CD4-positive, alpha-beta memory T cell (primary cell): ENCODE results near the gene RNASEH2B. TPM values are rescaled to one million over a fixed set of nuclear protein-coding genes. Genes with fewer than 3 reads are reported as not detected.
A peak's percentile ranks its signal among the peaks of the same experiment; 100 is the strongest.

ENCODE experiments used
- CTCF ChIA-PET: fragments of 350-600 bp; sonication (Branson Sonifier 250); formaldehyde crosslinking; loops from one replicate; lab custom pipeline; 2021; ENCODE audit warnings: inconsistent platforms; ENCODE audit not compliant: partially characterized antibody; lab: Charles Lee
- POLR2A ChIA-PET: fragments of 350-600 bp; sonication (Branson Sonifier 250); formaldehyde crosslinking; loops from one replicate; lab custom pipeline; 2021; ENCODE audit not compliant: partially characterized antibody; lab: Charles Lee
- DNase-seq, 5 donors: peaks; one replicate each; pipeline versions ENCODE4 v3.0.0 to v3.0.0-alpha.2; 2020 to 2022; ENCODE audit warnings: mixed read lengths in 1 of 5
- H3K27ac ChIP-seq: one replicate; pipeline ENCODE4 v1.7.0; 2013; ENCODE audit warnings: low read depth, low read length
- H3K27me3 ChIP-seq: 2 replicates; pipeline ENCODE4 v1.7.0; 2013; ENCODE audit warnings: mild to moderate bottlenecking, low read length, moderate library complexity; ENCODE audit not compliant: insufficient read depth
- H3K36me3 ChIP-seq: 2 replicates; pipeline ENCODE4 v1.7.0; 2013; ENCODE audit warnings: mild to moderate bottlenecking, low read length, moderate library complexity; ENCODE audit not compliant: insufficient read depth
- H3K4me1 ChIP-seq: 2 replicates; pipeline ENCODE4 v1.7.0; 2013; ENCODE audit warnings: mild to moderate bottlenecking, low read length, moderate library complexity; ENCODE audit not compliant: insufficient read depth
- H3K4me3 ChIP-seq, 2 donors: one replicate each; pipeline ENCODE4 v1.7.0; 2013; ENCODE audit warnings: low read length in 2 of 2, mild to moderate bottlenecking in 1 of 2
- H3K9me3 ChIP-seq, 2 donors: one replicate each; pipeline ENCODE4 v1.7.0; 2013; ENCODE audit warnings: low read length in 2 of 2, control low read depth in 1 of 2; ENCODE audit not compliant: control insufficient read depth in 1 of 2
- H3K27ac Mint-ChIP-seq, 7 donors: one replicate each; pipeline ENCODE4 v1.8.0; 2020 to 2021; ENCODE audit warnings: mixed read lengths in 7 of 7, mild to moderate bottlenecking in 6 of 7, inconsistent platforms in 3 of 7, moderate library complexity in 3 of 7
- H3K27me3 Mint-ChIP-seq, 2 donors: one replicate each; pipeline ENCODE4 v1.8.0; 2020 to 2021; ENCODE audit warnings: mixed read lengths in 2 of 2
- H3K36me3 Mint-ChIP-seq, 2 donors: one replicate each; pipeline ENCODE4 v1.8.0; 2020 to 2021; ENCODE audit warnings: mixed read lengths in 2 of 2, inconsistent platforms in 1 of 2, mild to moderate bottlenecking in 1 of 2
- H3K4me1 Mint-ChIP-seq, 4 donors: one replicate each; pipeline ENCODE4 v1.8.0; 2020 to 2021; ENCODE audit warnings: mixed read lengths in 4 of 4, mild to moderate bottlenecking in 1 of 4
- H3K4me3 Mint-ChIP-seq, 8 donors: one replicate each; pipeline ENCODE4 v1.8.0; 2020 to 2021; ENCODE audit warnings: mixed read lengths in 8 of 8, mild to moderate bottlenecking in 7 of 8, moderate library complexity in 6 of 8, inconsistent platforms in 3 of 8
- H3K9me3 Mint-ChIP-seq, 8 donors: one replicate each; pipeline ENCODE4 v1.8.0; 2020 to 2021; ENCODE audit warnings: mixed read lengths in 8 of 8, mild to moderate bottlenecking in 5 of 8, inconsistent platforms in 3 of 8, moderate library complexity in 1 of 8
- intact Hi-C: fragments of 100-400 bp; cut with micrococcal nuclease; formaldehyde crosslinking; loops from one replicate; pipeline ENCODE4 v1.15.1; 2023
- polyA plus RNA-seq, 2 donors: library from polyadenylated mRNA; unstranded; fragments of 300-500 nt; fragmentation: Illumina TruSeq; gene quantifications; one replicate each; pipeline ENCODE4 v1.2.3, GENCODE V29; 2021
- total RNA-seq, 2 experiments: library from RNA; stranded (reverse); gene quantifications; one replicate each; pipeline ENCODE4 v1.2.3, GENCODE V29; 2021

RNASEH2B gene
- total and polyA plus RNA-seq, 4 experiments from 2014 or later = 88.9 to 133 (median 103) TPM

DNA sequence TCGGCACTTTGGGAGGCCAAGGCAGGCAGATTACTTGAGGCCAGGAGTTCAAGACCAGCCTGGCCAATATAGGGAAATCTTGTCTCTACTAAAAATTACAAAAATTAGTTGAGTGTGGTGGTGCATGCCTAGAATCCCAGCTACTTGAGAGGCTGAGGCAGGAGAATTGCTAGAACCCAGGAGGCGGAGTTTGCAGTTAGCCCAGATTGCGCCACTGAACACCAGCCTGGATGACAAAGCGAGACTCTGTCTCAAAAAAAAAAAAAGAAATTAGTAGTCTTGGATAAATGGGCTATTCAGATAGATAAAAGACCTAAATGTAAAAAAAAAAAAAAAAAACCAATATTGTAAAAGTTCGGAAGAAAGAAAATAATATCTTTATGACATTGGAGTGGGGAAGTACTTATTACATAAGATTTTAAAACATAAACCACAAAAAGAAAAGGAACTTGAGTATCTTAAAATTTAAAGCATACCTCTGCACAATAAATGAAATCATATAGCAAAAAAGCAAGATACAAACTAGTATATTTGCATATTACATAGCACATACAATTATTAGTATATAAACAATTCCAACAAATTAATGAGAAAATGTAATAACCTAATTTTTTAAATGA lies 26.7 kb upstream of the RNASEH2B start:
- Mint-ChIP-seq H3K36me3 (no peaks in the 10 kb centered on the region), H3K9me3 (peaks cover 0 to 5% (median 0%) of the 10 kb centered on the region in 8 donors), H3K4me3 (no peak overlapping the region), H3K4me1 (no peaks in the 10 kb centered on the region), H3K27ac (no peak overlapping the region), H3K27me3 (peaks cover 5% of the 10 kb centered on the region in 2 donors)
- no peaks in the 10 kb centered on the region for H3K27me3 ChIP-seq
- ChIA-PET POLR2A (no interaction called here), CTCF (interaction anchor here (1.4 kb wide), 1 partner anchor 9 kb away, joined by 3 read pairs; no protein-coding TSS in a partner anchor)
- no peak for DNase-seq
- intact Hi-C loops = no loop called here
- H3K4me3 ChIP-seq = no peak overlapping the region
- H3K9me3 ChIP-seq = no peaks in the 10 kb centered on the region
- H3K36me3 ChIP-seq = no peaks in the 10 kb centered on the region
- H3K27ac ChIP-seq = no peak overlapping the region
- H3K4me1 ChIP-seq = no peaks in the 10 kb centered on the region

DNA sequence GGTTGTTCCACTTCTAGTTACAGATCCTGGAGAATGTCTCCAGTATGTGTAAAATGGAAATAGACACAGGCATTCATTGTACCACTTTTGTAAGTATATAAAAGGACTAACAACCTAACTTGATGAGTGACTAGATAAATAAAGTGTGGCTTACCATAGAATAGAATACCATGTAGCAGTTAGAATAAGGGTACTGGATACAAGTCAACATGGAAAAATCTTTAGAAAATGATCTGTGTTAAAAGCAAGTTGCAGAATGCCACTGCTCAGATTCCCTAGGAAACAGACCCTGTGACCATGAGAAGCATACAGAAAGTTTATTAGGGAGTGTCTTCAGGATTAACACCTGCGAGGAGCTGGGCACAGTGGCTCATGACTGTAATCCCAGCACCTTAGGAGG lies 25.9 kb upstream of the RNASEH2B start:
- H3K9me3 Mint-ChIP-seq = peaks cover 0 to 5% (median 0%) of the 10 kb centered on the region in 8 donors
- no peak for DNase-seq
- intact Hi-C loops = no loop called here
- ChIA-PET POLR2A (interaction anchor here (1.4 kb wide), 1 partner anchor 9 kb away, joined by 6 read pairs; no protein-coding TSS in a partner anchor), CTCF (no interaction called here)
- Histone ChIP-seq H3K27me3 (no peaks in the 10 kb centered on the region), H3K36me3 (no peaks in the 10 kb centered on the region), H3K4me1 (no peaks in the 10 kb centered on the region), H3K27ac (no peak overlapping the region), H3K4me3 (no peak overlapping the region), H3K9me3 (no peaks in the 10 kb centered on the region)
- no peaks in the 10 kb centered on the region for H3K36me3 Mint-ChIP-seq
- H3K27ac Mint-ChIP-seq = no peak overlapping the region
- H3K4me3 Mint-ChIP-seq = no peak overlapping the region
- peaks cover 5 to 6% of the 10 kb centered on the region in 2 donors for H3K27me3 Mint-ChIP-seq
- no peaks in the 10 kb centered on the region for H3K4me1 Mint-ChIP-seq

DNA sequence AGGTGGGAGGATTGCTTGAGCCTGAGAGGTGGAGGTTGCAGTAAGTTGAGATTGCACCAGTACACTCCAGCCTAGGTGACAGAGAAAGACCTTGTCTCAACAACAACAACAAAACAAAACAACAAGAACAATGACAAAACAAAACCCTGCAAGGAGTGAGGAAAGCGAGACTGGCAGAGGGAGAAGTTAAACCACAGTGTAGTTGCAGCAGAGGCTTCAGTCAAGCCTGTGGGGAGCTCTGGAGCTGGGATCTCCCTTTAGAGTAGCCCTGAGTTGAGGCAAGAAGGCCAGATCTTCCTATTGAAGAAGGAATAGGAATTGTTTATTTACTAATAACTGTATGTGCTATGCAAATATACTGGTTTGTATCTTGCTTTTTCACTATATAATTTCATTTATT lies 25.3 kb upstream of the RNASEH2B start:
- peaks cover 0 to 4% (median 0%) of the 10 kb centered on the region in 4 donors for H3K4me1 Mint-ChIP-seq
- DNase-seq = no peak
- Histone ChIP-seq H3K9me3 (no peaks in the 10 kb centered on the region), H3K27me3 (no peaks in the 10 kb centered on the region), H3K4me3 (no peak overlapping the region), H3K27ac (no peak overlapping the region), H3K36me3 (no peaks in the 10 kb centered on the region), H3K4me1 (no peaks in the 10 kb centered on the region)
- intact Hi-C loops = no loop called here
- H3K27ac Mint-ChIP-seq = no peak overlapping the region
- peaks cover 5 to 6% of the 10 kb centered on the region in 2 donors for H3K27me3 Mint-ChIP-seq
- no peak overlapping the region for H3K4me3 Mint-ChIP-seq
- H3K36me3 Mint-ChIP-seq = no peaks in the 10 kb centered on the region
- CTCF ChIA-PET = no interaction called here
- peaks cover 0 to 5% (median 0%) of the 10 kb centered on the region in 8 donors for H3K9me3 Mint-ChIP-seq
- POLR2A ChIA-PET = interaction anchor here (1.4 kb wide), 1 partner anchor 9 kb away, joined by 6 read pairs; no protein-coding TSS in a partner anchor

DNA sequence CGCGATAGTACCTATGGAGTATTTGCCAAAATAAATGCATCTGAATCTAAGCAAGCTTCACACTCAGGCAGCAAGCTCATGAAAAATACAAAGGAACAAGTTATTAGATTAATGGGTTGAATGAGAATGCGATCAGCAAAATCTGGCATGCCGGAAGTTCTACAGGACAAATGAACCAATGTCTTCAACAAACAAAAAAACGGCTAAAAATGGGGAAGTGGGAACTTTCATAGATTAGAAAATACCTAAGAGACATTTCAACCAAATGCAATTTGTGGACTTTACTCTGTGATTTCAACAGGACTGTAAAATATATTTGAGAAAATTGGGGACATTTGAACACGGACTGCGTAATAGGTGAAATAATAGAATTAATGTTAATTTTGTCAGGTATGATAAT lies 22.4 kb upstream of the RNASEH2B start:
- no peaks in the 10 kb centered on the region for H3K27me3 ChIP-seq
- Mint-ChIP-seq H3K4me1 (peaks cover 13 to 19% (median 15%) of the 10 kb centered on the region in 4 donors), H3K36me3 (peaks cover 0 to under 1% of the 10 kb centered on the region in 2 donors), H3K4me3 (no peak overlapping the region), H3K9me3 (peaks cover 0 to 5% (median 0%) of the 10 kb centered on the region in 8 donors), H3K27me3 (peaks cover 0 to 4% of the 10 kb centered on the region in 2 donors), H3K27ac (no peak overlapping the region)
- no peak overlapping the region for H3K4me3 ChIP-seq
- ChIA-PET POLR2A (no interaction called here), CTCF (no interaction called here)
- peaks cover 20% of the 10 kb centered on the region for H3K4me1 ChIP-seq
- intact Hi-C loops = no loop called here
- no peaks in the 10 kb centered on the region for H3K36me3 ChIP-seq
- DNase-seq = no peak
- H3K9me3 ChIP-seq = no peaks in the 10 kb centered on the region
- H3K27ac ChIP-seq = no peak overlapping the region

DNA sequence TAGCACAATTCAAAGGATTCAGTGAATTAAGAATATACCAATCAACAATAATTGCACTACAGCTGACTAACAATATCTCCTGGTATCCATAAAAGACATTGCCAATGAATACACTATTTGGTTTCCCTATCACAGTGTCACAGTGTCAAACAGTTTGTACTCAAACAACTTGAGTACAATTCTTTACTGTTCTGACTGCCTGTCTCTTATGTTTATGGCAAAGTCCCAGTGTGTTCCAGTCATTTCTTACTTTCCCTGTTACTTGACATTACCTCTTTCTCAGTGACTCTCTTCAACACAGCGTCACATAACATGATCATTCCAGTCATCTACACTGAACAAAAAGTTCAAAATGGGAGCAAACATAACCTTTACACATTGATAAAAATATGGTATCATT lies 21.2 kb upstream of the RNASEH2B start:
- no peaks in the 10 kb centered on the region for H3K27me3 ChIP-seq
- H3K36me3 Mint-ChIP-seq = peaks cover 0 to 2% of the 10 kb centered on the region in 2 donors
- ChIA-PET POLR2A (no interaction called here), CTCF (interaction anchor here (6.1 kb wide), 1 partner anchor 24 kb away, joined by 70 read pairs; no protein-coding TSS in a partner anchor)
- intact Hi-C loops = no loop called here
- no peaks in the 10 kb centered on the region for H3K36me3 ChIP-seq
- H3K4me1 Mint-ChIP-seq = peaks cover 22 to 30% (median 25%) of the 10 kb centered on the region in 4 donors
- no peak overlapping the region for H3K4me3 ChIP-seq
- no peak overlapping the region for H3K27ac ChIP-seq
- H3K9me3 ChIP-seq = no peaks in the 10 kb centered on the region
- peaks cover 0 to 2% of the 10 kb centered on the region in 2 donors for H3K27me3 Mint-ChIP-seq
- H3K27ac Mint-ChIP-seq = no peak overlapping the region
- peaks cover 31% of the 10 kb centered on the region for H3K4me1 ChIP-seq
- no peak for DNase-seq
- peaks cover 0 to 2% (median 0%) of the 10 kb centered on the region in 8 donors for H3K9me3 Mint-ChIP-seq
- no peak overlapping the region for H3K4me3 Mint-ChIP-seq

DNA sequence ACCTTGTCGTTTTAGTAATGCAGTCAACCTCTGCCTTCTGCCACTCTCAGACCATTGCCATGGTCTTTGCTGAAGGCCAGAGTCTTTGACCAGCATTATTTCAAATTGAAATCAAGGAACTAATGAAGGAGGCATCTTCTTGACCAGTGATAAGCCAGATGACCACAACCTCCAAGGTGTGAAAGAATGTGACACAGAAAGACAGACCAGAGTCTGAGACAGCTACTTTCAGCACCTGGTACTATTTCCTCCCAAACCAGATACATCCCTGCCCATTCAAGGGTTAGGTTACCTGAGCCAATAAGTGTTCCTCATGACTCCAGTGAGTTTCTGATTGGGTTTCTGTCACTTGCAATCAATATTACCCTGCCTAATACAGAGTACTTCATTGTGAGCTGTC lies 20.3 kb upstream of the RNASEH2B start:
- H3K9me3 Mint-ChIP-seq = peaks cover 0 to 2% (median 0%) of the 10 kb centered on the region in 8 donors
- POLR2A ChIA-PET = interaction anchor here (1.0 kb wide), 1 partner anchor 22 kb away, joined by 3 read pairs; no protein-coding TSS in a partner anchor
- no peaks in the 10 kb centered on the region for H3K9me3 ChIP-seq
- H3K27ac ChIP-seq = no peak overlapping the region
- intact Hi-C loops = no loop called here
- H3K27me3 Mint-ChIP-seq = peaks cover 0 to 2% of the 10 kb centered on the region in 2 donors
- CTCF ChIA-PET = interaction anchor here (6.1 kb wide), 1 partner anchor 23 kb away, joined by 70 read pairs; no protein-coding TSS in a partner anchor
- no peak overlapping the region for H3K4me3 ChIP-seq
- H3K4me3 Mint-ChIP-seq = no peak overlapping the region
- no peak for DNase-seq
- H3K4me1 Mint-ChIP-seq = peaks cover 31 to 40% (median 34%) of the 10 kb centered on the region in 4 donors
- no peak overlapping the region for H3K27ac Mint-ChIP-seq
- H3K36me3 ChIP-seq = no peaks in the 10 kb centered on the region
- peaks cover 40% of the 10 kb centered on the region for H3K4me1 ChIP-seq
- peaks cover 0 to 6% of the 10 kb centered on the region in 2 donors for H3K36me3 Mint-ChIP-seq
- no peaks in the 10 kb centered on the region for H3K27me3 ChIP-seq

DNA sequence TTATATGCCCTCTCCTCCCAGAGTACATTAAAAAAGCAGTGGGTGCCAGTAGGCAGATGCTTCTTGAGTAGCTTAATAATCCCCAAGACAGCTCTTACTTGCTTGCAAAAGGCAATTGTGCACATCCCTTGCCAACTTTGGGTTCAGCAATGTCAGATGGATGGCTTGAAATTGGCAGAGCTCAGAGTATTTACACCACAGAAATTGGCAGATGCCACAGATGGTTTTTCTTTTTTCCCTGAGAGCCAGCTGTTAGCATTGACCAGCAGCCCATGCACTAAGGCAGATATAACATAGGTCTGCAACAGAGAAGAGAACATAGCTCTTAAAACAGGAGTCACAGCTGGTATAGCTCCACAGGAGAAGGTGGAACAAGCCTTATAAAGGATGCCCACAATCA lies 18.4 kb upstream of the RNASEH2B start:
- Mint-ChIP-seq H3K27me3 (peaks cover 0 to 2% of the 10 kb centered on the region in 2 donors), H3K9me3 (peaks cover 0 to 3% (median 0%) of the 10 kb centered on the region in 8 donors), H3K4me3 (peak overlapping the region in 6 of 8 donors; percentile 41 to 90 (median 54)), H3K36me3 (peaks cover 0 to 6% of the 10 kb centered on the region in 2 donors), H3K27ac (peak overlapping the region in 6 of 7 donors; percentile 26 to 96 (median 84)), H3K4me1 (peaks cover 35 to 46% (median 39%) of the 10 kb centered on the region in 4 donors)
- ChIA-PET POLR2A (interaction anchor here (0.6 to 6.0 kb wide), 9 partner anchors 10 to 1099 kb away, joined by 3 to 181 read pairs (median 6); partner anchors contain the start of genes INTS6, KPNA3, RNASEH2B and TRIM13), CTCF (interaction anchor here (0.6 to 6.1 kb wide), 12 partner anchors 9 to 894 kb away, joined by 3 to 70 read pairs (median 3); partner anchors contain the start of genes RNASEH2B and TRIM13)
- Histone ChIP-seq H3K27ac (peak overlapping the region; percentile 56), H3K4me3 (no peak overlapping the region), H3K9me3 (no peaks in the 10 kb centered on the region), H3K36me3 (no peaks in the 10 kb centered on the region), H3K4me1 (peaks cover 45% of the 10 kb centered on the region), H3K27me3 (no peaks in the 10 kb centered on the region)
- intact Hi-C loops = loop anchor here (5.0 kb wide), 2 partner anchors 524 to 894 kb away; partner anchors contain the start of gene TRIM13
- no peak for DNase-seq
